Thyroid gland (tissue), 4 donors: ENCODE results near the gene COG2. TPM values are rescaled to one million over a fixed set of nuclear protein-coding genes. Genes with fewer than 3 reads are reported as not detected.

Experiments used
- DNase-seq, 2 donors: peaks; one replicate each; pipeline ENCODE4 v3.0.0-alpha.2; 2019
- H3K27ac ChIP-seq, 3 donors: fragments of 200-600 bp; sonication (generic); 1 replicate in 2 of 3; 2 replicates in 1 of 3; pipeline ENCODE4 v1.5.1; 2016 to 2019; ENCODE audit warnings: mild to moderate bottlenecking in 1 of 3, moderate library complexity in 1 of 3
- H3K27me3 ChIP-seq: fragments of 200-600 bp; sonication (generic); one replicate; pipeline ENCODE4 v1.5.1; 2019
- H3K36me3 ChIP-seq, 2 donors: fragments of 200-600 bp; sonication (generic); one replicate each; pipeline ENCODE4 v1.5.1; 2016 to 2019
- H3K4me1 ChIP-seq, 2 donors: fragments of 200-600 bp; sonication (generic); one replicate each; pipeline ENCODE4 v1.5.1; 2017 to 2019
- H3K4me3 ChIP-seq, 3 donors: fragments of 200-600 bp; sonication (generic); replicated peaks in 1 of 3; 1 replicate in 2 of 3; 2 replicates in 1 of 3; pipeline ENCODE4 v1.5.1; 2016; ENCODE audit warnings: mild to moderate bottlenecking in 1 of 3
- H3K9me3 ChIP-seq: fragments of 200-600 bp; sonication (generic); one replicate; pipeline ENCODE4 v1.5.1; 2017
- CTCF ChIP-seq, 6 experiments: fragments of 200-600 bp in 3 of 6; fragments of 450-650 bp in 3 of 6; sonication (generic) in 3 of 6; IDR thresholded peaks; one replicate each; pipeline ENCODE4 v1.5.1; 2016 to 2019; ENCODE audit warnings: antibody characterized with exemption in 6 of 6, mild to moderate bottlenecking in 2 of 6, inconsistent platforms in 1 of 6, moderate library complexity in 1 of 6
- POLR2A ChIP-seq, 2 donors: fragments of 450-650 bp; IDR thresholded peaks; one replicate each; pipeline ENCODE4 v1.6.1; 2017; ENCODE audit warnings: antibody characterized with exemption in 2 of 2, mild to moderate bottlenecking in 2 of 2, moderate library complexity in 1 of 2
- WGBS, 2 donors: methylation state at CpG; one replicate each; pipeline ENCODE4 v1.1.5; 2017; 5-methylcytosine and 5-hydroxymethylcytosine counted together
- intact Hi-C: fragments of 100-400 bp; cut with DNase I; formaldehyde crosslinking; loops from one replicate; pipeline ENCODE4 v1.15.1; 2023
- total RNA-seq, 4 donors: library from RNA; depleted of rRNA; stranded (reverse); fragments of >200 nt; gene quantifications; one replicate each; pipeline ENCODE4 v1.2.3, GENCODE V29; 2016

Gene COG2
- total RNA-seq, 4 donors from 2014 or later = 36.3 to 48.1 (median 37.5) TPM

DNA sequence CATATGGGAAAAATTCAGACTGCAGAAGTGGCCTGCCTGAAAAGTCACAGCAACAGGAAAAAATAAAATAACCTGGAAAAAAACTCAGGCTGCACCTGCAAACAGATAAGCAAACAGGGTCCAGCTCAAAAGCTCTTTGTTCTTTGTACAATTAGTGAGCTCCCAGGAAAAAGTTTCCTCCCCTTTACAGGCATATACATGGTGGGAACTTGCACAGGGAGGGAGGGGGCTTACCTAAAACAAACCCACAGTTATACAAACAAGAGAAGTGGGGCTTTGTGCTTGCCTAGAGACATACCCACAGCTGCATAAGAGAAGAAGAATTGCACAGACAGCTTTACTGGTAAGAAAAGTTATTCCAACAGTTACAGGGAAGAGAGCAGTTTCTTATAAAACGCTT is 31.7 kb upstream of the COG2 start:
- H3K36me3 ChIP-seq = no peaks in the 10 kb centered on the region
- intact Hi-C loops = no loop called here
- no peaks in the 10 kb centered on the region for H3K4me1 ChIP-seq
- no peak overlapping the region for H3K27ac ChIP-seq
- DNase-seq = no peak
- TF ChIP-seq POLR2A (IDR thresholded peaks at IDR 0.05) (no peak), CTCF (IDR thresholded peaks at IDR 0.05) (no peak)
- WGBS, 2 donors = 53 to 57% methylated on average over 1 of the region's 1 CpG
- no peak overlapping the region for H3K4me3 ChIP-seq
- no peaks in the 10 kb centered on the region for H3K27me3 ChIP-seq
- H3K9me3 ChIP-seq = no peaks in the 10 kb centered on the region

GRCh38 chr1:230611128-230611877 is 31.0 kb upstream of the COG2 start:
- Histone ChIP-seq H3K36me3 (no peaks in the 10 kb centered on the region), H3K27ac (no peak overlapping the region), H3K9me3 (no peaks in the 10 kb centered on the region), H3K4me1 (no peaks in the 10 kb centered on the region), H3K27me3 (no peaks in the 10 kb centered on the region), H3K4me3 (no peak overlapping the region)
- no peak for DNase-seq
- 69 to 81% methylated on average over 7 of the region's 7 CpGs for WGBS, 2 donors
- intact Hi-C loops = no loop called here
- TF ChIP-seq CTCF (IDR thresholded peaks at IDR 0.05) (no peak), POLR2A (IDR thresholded peaks at IDR 0.05) (no peak)

DNA sequence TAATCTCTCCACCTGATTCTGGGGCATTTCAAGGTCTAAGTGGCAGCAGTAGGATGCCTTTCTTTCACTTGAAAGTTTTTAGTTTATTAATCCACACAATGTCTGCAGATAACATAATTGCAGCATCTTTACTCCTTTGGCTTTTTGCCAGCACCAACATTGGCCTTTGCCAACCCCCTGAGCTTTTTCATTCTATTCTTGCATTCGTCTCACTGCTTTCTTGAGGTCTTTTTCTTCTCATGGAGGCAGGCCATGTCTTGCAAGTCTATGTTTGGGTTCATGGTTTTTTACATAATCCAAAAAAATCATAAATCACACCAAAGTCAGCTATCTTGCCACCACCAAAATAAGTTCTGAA is 30.4 kb upstream of the COG2 start:
- intact Hi-C loops = no loop called here
- Histone ChIP-seq H3K27me3 (no peaks in the 10 kb centered on the region), H3K4me3 (no peak overlapping the region), H3K4me1 (no peaks in the 10 kb centered on the region), H3K36me3 (no peaks in the 10 kb centered on the region), H3K9me3 (no peaks in the 10 kb centered on the region), H3K27ac (no peak overlapping the region)
- DNase-seq = no peak
- WGBS, 2 donors = 45 to 78% methylated on average over 1 of the region's 1 CpG
- no peak for TF ChIP-seq POLR2A (IDR thresholded peaks at IDR 0.05)
- TF ChIP-seq CTCF (IDR thresholded peaks at IDR 0.05) = no peak

DNA sequence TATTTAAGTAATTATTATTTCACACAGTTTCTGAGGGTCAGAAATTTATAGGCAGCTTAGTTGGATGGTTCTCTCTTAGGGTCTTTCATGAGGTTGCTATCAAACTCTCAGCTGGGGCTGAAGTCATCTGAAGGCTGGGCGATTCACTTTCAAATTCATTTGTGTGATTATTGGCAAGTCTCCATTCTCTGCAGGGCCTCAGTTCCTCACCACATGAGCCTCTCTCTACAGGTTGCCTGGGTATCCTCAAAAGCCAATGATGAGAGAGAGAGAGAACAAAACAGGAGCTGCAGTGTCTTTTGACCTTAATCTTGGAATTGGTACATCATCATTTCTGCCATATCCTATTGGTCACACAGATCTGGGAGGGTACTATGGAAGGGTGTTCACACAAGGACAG is 29.6 kb upstream of the COG2 start:
- intact Hi-C loops = no loop called here
- Histone ChIP-seq H3K4me1 (no peaks in the 10 kb centered on the region), H3K27ac (no peak overlapping the region), H3K9me3 (no peaks in the 10 kb centered on the region), H3K4me3 (no peak overlapping the region), H3K36me3 (no peaks in the 10 kb centered on the region), H3K27me3 (no peaks in the 10 kb centered on the region)
- 77 to 95% methylated on average over 1 of the region's 1 CpG for WGBS, 2 donors
- TF ChIP-seq CTCF (IDR thresholded peaks at IDR 0.05) (no peak), POLR2A (IDR thresholded peaks at IDR 0.05) (no peak)
- DNase-seq = no peak

DNA sequence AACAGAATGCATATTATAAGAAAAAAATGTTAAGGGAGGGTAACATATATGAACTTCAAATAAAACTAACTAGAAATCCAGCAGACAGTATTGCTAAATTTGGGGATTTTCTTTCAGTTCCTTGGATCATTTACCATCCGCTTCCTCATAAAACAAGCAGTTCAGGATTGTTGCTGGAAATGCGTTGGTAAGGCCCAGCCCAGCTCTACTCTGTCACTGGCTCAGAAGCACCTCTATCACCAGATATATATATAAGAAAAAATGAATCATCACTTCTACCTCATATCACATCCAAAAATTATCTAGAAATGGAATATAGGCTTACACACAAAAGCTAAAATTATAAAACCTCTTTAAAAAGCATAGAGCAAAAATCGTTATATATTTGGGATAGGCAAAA is 28.2 kb upstream of the COG2 start:
- intact Hi-C loops = no loop called here
- H3K4me1 ChIP-seq = no peaks in the 10 kb centered on the region
- no peak for TF ChIP-seq CTCF (IDR thresholded peaks at IDR 0.05)
- no peak for TF ChIP-seq POLR2A (IDR thresholded peaks at IDR 0.05)

More for the DNA sequence above, 28.2 kb upstream of the COG2 start:
- no peak overlapping the region for H3K4me3 ChIP-seq
- H3K9me3 ChIP-seq = no peaks in the 10 kb centered on the region
- no peaks in the 10 kb centered on the region for H3K27me3 ChIP-seq
- H3K27ac ChIP-seq = no peak overlapping the region
- H3K36me3 ChIP-seq = no peaks in the 10 kb centered on the region
- 92 to 93% methylated on average over 3 of the region's 3 CpGs for WGBS, 2 donors
- DNase-seq = no peak
